WERI-Rb-1 (cell line): ENCODE measurements around the gene SNF8.

Source experiments
- DNase-seq: peaks from one replicate; pipeline ENCODE4 v3.0.0-alpha.2; 2020
- H3K27ac ChIP-seq: fragments of 250-450 bp; sonication (Bioruptor Pico); 2 replicates; pipeline ENCODE4 v1.5.1; 2020; ENCODE audit warnings: mild to moderate bottlenecking, moderate library complexity
- H3K27me3 ChIP-seq: fragments of 250-450 bp; sonication (Bioruptor Pico); 2 replicates; pipeline ENCODE4 v1.5.1; 2021; ENCODE audit warnings: mild to moderate bottlenecking, low read depth, moderate library complexity; ENCODE audit not compliant: insufficient read depth, severe bottlenecking
- H3K36me3 ChIP-seq: fragments of 250-450 bp; sonication (Bioruptor Pico); 2 replicates; pipeline ENCODE4 v1.5.1; 2020; ENCODE audit warnings: mild to moderate bottlenecking, moderate library complexity
- H3K4me3 ChIP-seq: 2 replicates; pipeline ENCODE4 v1.5.1; 2011; ENCODE audit warnings: low read depth, mild to moderate bottlenecking, control low read depth, low read length
- H3K9me3 ChIP-seq: fragments of 250-450 bp; sonication (Bioruptor Pico); 2 replicates; pipeline ENCODE4 v1.5.1; 2021; ENCODE audit warnings: mild to moderate bottlenecking, moderate library complexity; ENCODE audit not compliant: severe bottlenecking
- CTCF ChIP-seq: IDR thresholded peaks from 2 replicates; pipeline ENCODE4 v1.5.1; 2011; ENCODE audit warnings: low read depth, mild to moderate bottlenecking, control low read depth, inconsistent platforms, low read length

The SNF8 gene

GRCh38 chr17:48893646-48894508, 50.8 kb downstream of the SNF8 start:
- no peaks in the 10 kb centered on the region for H3K9me3 ChIP-seq
- peaks cover 11% of the 10 kb centered on the region for H3K36me3 ChIP-seq
- H3K4me3 ChIP-seq = peak overlapping the region; percentile 79
- TF ChIP-seq CTCF = no peak
- no peaks in the 10 kb centered on the region for H3K27me3 ChIP-seq
- DNase-seq = no peak
- peak overlapping the region; percentile 54; the same call in 1 of the 2 replicates for H3K27ac ChIP-seq

- Histone ChIP-seq H3K27ac (peak overlapping the region; percentile 54), H3K4me3 (peak overlapping the region; percentile 79), H3K27me3 (no peaks in the 10 kb centered on the region), H3K9me3 (no peaks in the 10 kb centered on the region), H3K36me3 (peaks cover 11% of the 10 kb centered on the region)
- TF ChIP-seq CTCF = no peak
- DNase-seq = no peak
Observed at GRCh38 chr17:48892940-48893645, 51.5 kb downstream of the SNF8 start.

- no peak for TF ChIP-seq CTCF
- Histone ChIP-seq H3K36me3 (peaks cover 2% of the 10 kb centered on the region; the same call in 1 of the 2 replicates), H3K27ac (no peak overlapping the region), H3K4me3 (no peak overlapping the region), H3K27me3 (no peaks in the 10 kb centered on the region), H3K9me3 (no peaks in the 10 kb centered on the region)
- no peak for DNase-seq
Observed at GRCh38 chr17:48890086-48890485, 54.6 kb downstream of the SNF8 start.

- no peaks in the 10 kb centered on the region for H3K36me3 ChIP-seq
- peaks cover 14% of the 10 kb centered on the region for H3K27me3 ChIP-seq
- DNase-seq = no peak
- H3K4me3 ChIP-seq = no peak overlapping the region
- TF ChIP-seq CTCF = no peak
- no peaks in the 10 kb centered on the region for H3K9me3 ChIP-seq
- no peak overlapping the region for H3K27ac ChIP-seq
Observed at GRCh38 chr17:48883171-48883570, 61.5 kb downstream of the SNF8 start.

- Histone ChIP-seq H3K27me3 (peaks cover 14% of the 10 kb centered on the region), H3K4me3 (no peak overlapping the region), H3K36me3 (no peaks in the 10 kb centered on the region), H3K9me3 (no peaks in the 10 kb centered on the region), H3K27ac (no peak overlapping the region)
- TF ChIP-seq CTCF = no peak
- DNase-seq = no peak
Observed at GRCh38 chr17:48882272-48882671, 62.4 kb downstream of the SNF8 start.
